ENCODE measurements around the gene SLC25A10. TPM values are rescaled to one million over a fixed set of nuclear protein-coding genes. Genes with fewer than 3 reads are reported as not detected.
"Not testable (repeated sequence)": the region's sequence is repeated elsewhere in the genome, so short reads cannot be mapped to it uniquely, and the experiment has no call there.

The SLC25A10 gene, protein sequence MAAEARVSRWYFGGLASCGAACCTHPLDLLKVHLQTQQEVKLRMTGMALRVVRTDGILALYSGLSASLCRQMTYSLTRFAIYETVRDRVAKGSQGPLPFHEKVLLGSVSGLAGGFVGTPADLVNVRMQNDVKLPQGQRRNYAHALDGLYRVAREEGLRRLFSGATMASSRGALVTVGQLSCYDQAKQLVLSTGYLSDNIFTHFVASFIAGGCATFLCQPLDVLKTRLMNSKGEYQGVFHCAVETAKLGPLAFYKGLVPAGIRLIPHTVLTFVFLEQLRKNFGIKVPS
- 45.7 and 49.6 TPM in 2 replicates for total RNA-seq

DNA sequence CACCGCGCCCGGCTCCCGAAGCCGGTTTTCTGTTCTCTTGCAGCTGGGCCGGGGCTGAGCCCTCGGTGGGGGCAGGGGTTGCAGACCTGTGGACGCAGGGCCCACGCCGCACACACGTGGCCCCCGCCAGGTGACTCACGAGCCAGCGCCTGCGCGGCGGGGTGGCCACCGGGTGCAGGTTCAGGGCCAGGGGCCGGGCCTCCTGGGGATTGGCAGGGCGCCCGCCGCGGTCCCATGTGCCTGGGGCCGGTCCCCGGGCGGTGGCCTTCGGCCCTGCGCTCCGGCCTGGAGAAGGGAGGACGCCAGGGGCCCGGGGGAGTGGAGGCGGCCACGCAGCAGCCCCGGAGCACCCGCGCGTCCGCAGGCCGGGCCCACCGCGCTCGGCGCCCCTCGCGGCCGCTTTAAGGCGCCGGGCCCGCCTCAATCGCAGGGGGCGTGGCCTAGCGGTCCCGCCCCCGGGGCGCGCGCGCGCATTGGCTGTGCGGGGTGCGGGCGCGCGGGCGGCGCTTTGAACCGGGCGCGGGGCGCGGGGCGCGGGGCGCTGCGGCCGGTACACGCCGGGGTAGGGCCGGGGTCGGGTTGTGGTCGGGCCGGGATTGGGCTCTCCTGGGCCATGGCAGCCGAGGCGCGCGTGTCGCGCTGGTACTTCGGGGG is at the start of gene SLC25A10:
TSS of gene SLC25A10 (plus strand) at position 471 of the 654 bp plus-strand sequence. CDS start at position 614, 143 bp downstream.
- Mint-ChIP-seq H3K27ac (peak within 1 kb of the TSS; percentile 79), H3K9me3 (no peaks in the 10 kb centered on the region), H3K36me3 (ENCODE audit: low read depth) (peaks cover 12% of the 10 kb centered on the region), H3K4me1 (ENCODE audit: low read depth) (peaks cover 13% of the 10 kb centered on the region), H3K4me3 (peak within 1 kb of the TSS; percentile 90), H3K27me3 (ENCODE audit: insufficient read depth) (no peaks in the 10 kb centered on the region)
- DNase-seq (ENCODE audit: low spot score): peak; percentile 81
- intact Hi-C loops (cut with micrococcal nuclease): loop anchor here (1.0 to 5.0 kb wide), 5 partner anchors 9 to 310 kb away; partner anchors contain the start of genes ARL16, CENPX, LRRC45 and MRPL12

DNA sequence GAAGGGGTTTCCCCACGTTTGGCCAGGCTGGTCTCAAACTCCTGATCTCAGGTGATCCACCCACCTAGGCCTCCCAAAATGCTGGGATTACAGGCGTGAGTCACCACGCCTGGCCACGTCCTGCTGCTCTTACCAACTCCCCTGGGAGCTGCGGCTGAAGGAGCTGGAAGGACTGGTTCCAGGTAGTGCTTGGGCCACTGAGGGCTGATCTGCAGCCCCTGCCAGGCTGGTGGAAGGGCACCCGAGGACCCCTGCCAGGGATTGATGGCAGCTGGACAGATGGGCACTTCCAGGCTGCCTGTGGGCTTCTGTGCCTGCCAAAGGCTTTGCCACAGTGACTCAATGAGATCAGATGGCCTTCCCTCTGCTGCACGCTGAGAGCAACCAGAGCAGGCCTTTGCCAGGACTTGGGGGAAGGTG is 48.0 kb upstream of the SLC25A10 start:
- Mint-ChIP-seq H3K27me3 (ENCODE audit: insufficient read depth) (no peaks in the 10 kb centered on the region), H3K4me1 (ENCODE audit: low read depth) (peaks cover 32% of the 10 kb centered on the region), H3K9me3 (no peaks in the 10 kb centered on the region), H3K36me3 (ENCODE audit: low read depth) (peaks cover 27% of the 10 kb centered on the region), H3K4me3 (peak overlapping the region; percentile 22), H3K27ac (peak overlapping the region; percentile 34)
- intact Hi-C loops (cut with micrococcal nuclease): no loop called here
- no peak for DNase-seq (ENCODE audit: low spot score)

DNA sequence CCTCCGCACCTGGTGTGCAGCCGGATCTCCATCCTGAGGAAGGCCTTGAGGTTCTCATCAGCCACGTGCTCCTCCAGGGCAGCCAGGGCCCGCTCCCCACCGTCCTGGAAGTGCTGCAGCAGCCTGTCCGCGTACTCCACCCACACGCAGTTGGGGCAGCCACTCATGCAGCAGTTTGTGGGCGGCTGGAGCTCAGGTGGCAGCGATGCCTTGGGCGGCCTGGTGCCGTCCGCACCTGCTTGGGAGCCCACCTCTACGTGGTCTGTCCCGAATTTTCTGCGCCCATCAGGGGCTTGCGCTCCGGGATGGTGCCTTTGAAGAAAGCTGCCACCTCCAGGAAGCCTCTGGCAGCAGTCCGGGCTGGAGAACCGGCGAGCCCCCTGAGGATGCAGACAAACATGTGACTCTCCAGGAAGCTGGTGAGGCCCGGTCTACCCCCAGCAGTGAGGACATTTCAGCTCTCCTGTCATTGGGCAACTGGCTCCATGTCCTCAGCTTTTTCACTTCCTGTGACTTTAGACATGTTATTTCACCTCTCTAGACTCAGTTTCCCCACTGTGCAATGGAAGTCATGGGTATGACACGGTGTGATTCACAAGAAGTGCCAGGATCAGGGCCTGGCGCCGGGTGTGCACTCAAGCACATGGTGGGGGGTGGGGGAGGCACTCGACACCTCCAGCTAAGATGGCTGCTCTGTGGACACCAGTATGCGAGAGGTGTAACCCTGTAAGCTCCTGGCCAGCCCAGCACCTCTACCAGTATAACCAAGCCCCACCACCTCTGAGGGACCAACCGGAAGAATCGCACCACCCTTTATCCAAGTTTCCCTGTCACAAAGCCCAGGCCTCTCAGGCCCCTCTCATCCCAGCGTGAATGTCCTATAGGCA is 46.6 kb upstream of the SLC25A10 start:
- H3K27ac Mint-ChIP-seq: peak overlapping the region; percentile 98
- H3K27me3 Mint-ChIP-seq (ENCODE audit: insufficient read depth): no peaks in the 10 kb centered on the region
- H3K9me3 Mint-ChIP-seq: no peaks in the 10 kb centered on the region
- peaks cover 32% of the 10 kb centered on the region for H3K4me1 Mint-ChIP-seq (ENCODE audit: low read depth)
- peak overlapping the region; percentile 99 for H3K4me3 Mint-ChIP-seq
- intact Hi-C loops (cut with micrococcal nuclease): loop anchor here (1.0 kb wide), 5 partner anchors 18 to 195 kb away; partner anchors contain the start of genes ARL16, MRPL12 and P4HB
- peak; percentile 30 for DNase-seq (ENCODE audit: low spot score)
- peaks cover 31% of the 10 kb centered on the region for H3K36me3 Mint-ChIP-seq (ENCODE audit: low read depth)

DNA sequence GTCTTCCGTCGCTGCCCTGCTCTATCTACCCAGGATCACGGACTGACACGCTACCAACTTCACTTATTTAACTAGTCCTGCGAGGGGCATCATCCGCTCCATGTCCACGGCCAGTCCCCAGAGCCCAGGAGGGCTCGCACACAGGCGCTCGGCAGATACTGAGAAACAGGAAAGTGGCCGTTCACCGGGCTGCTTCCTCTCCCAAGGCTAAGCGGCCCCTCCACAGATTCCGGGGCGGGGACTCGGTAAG is 46.1 kb upstream of the SLC25A10 start:
- no peak for DNase-seq (ENCODE audit: low spot score)
- H3K27me3 Mint-ChIP-seq (ENCODE audit: insufficient read depth): no peaks in the 10 kb centered on the region

DNA sequence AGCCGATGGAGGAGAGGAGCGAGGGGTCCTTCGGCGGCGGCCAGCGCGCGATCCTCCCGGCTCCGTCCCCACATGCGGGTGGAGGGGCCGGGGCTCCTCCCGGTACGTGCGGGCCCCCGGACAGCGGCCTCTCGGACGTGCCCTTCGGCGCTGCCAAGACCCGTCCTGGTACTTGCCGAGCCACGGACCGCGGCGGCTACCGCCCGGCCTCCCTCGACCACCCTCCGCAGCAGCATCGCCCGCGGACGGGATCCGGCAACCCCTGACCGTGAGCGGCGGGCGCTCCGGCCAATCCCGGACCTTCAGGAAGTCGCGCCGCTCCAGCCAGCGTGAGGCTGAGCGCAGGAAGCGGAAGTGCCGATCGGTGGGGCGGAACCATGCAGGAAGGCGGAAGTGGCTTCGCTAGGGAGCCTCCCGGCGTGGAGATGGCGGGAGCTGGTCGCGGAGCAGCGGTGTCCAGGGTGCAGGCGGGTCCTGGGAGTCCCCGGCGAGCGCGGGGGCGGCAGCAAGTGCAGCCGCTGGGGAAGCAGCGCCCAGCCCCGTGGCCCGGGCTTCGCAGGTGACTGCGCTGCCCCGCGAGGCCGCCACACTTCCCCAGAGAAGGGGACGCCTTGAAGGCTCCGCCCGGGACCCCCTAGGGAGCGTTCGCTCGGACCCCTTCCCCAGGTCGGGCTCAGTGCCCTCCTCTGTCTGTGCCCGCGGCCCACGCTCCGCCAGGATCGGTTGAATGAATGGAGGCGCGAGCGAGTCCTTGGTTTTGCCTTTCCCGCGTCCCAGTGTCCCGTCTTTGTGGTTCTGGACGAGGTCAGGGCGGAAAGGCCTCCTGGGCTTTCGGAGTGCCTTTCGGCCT is 45.5 kb upstream of the SLC25A10 start, which contains the start of the genes CCDC137 and OXLD1:
TSS of gene CCDC137 (plus strand) at position 396 of the 850 bp plus-strand sequence. CDS start at position 426, 30 bp downstream.
TSS of gene OXLD1 (minus strand) at position 264 of the 850 bp plus-strand sequence. CDS start at position 236, 28 bp downstream.
- DNase-seq (ENCODE audit: low spot score): peak; percentile 93
- intact Hi-C loops (cut with micrococcal nuclease): loop anchor here (1.0 kb wide), 5 partner anchors 17 to 194 kb away; partner anchors contain the start of genes ARL16, MRPL12 and P4HB
- H3K27ac Mint-ChIP-seq: peak within 1 kb of the TSS; percentile 98
- H3K4me1 Mint-ChIP-seq (ENCODE audit: low read depth): peaks cover 32% of the 10 kb centered on the region
- H3K36me3 Mint-ChIP-seq (ENCODE audit: low read depth): peaks cover 35% of the 10 kb centered on the region
- no peaks in the 10 kb centered on the region for H3K9me3 Mint-ChIP-seq
- H3K27me3 Mint-ChIP-seq (ENCODE audit: insufficient read depth): no peaks in the 10 kb centered on the region
- peak within 1 kb of the TSS; percentile 99 for H3K4me3 Mint-ChIP-seq

More for the DNA sequence above, 46.1 kb upstream of the SLC25A10 start:
- Mint-ChIP-seq H3K36me3 (ENCODE audit: low read depth) (peaks cover 32% of the 10 kb centered on the region), H3K9me3 (no peaks in the 10 kb centered on the region), H3K27ac (peak overlapping the region; percentile 98), H3K4me3 (peak overlapping the region; percentile 99), H3K4me1 (ENCODE audit: low read depth) (peaks cover 32% of the 10 kb centered on the region)
- intact Hi-C loops (cut with micrococcal nuclease): loop anchor here (1.0 kb wide), 5 partner anchors 17 to 194 kb away; partner anchors contain the start of genes ARL16, MRPL12 and P4HB

DNA sequence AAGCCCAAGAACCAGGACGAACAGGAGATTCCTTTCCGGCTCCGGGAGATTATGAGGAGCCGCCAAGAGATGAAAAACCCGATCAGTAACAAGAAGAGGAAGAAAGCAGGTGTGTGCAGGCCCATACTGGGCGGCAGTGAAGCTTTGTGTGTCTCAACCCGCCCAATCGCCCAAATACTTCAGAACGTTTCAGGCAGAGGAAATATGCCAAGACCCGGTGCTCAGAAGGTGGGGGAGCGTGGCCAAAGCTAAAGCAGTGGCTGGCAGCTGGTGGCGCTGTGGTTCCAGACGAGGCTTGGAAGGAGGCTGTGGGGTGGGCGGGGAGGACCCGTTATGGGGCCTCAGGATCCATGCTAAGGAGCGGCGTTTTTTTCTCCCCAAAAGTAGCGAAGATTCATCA is 44.3 kb upstream of the SLC25A10 start:
- intact Hi-C loops (cut with micrococcal nuclease): no loop called here
- no peaks in the 10 kb centered on the region for H3K27me3 Mint-ChIP-seq (ENCODE audit: insufficient read depth)
- peak overlapping the region; percentile 99 for H3K4me3 Mint-ChIP-seq
- H3K9me3 Mint-ChIP-seq: no peaks in the 10 kb centered on the region
- H3K27ac Mint-ChIP-seq: peak overlapping the region; percentile 14
- peaks cover 30% of the 10 kb centered on the region for H3K4me1 Mint-ChIP-seq (ENCODE audit: low read depth)
- peaks cover 36% of the 10 kb centered on the region for H3K36me3 Mint-ChIP-seq (ENCODE audit: low read depth)
- DNase-seq (ENCODE audit: low spot score): no peak

DNA sequence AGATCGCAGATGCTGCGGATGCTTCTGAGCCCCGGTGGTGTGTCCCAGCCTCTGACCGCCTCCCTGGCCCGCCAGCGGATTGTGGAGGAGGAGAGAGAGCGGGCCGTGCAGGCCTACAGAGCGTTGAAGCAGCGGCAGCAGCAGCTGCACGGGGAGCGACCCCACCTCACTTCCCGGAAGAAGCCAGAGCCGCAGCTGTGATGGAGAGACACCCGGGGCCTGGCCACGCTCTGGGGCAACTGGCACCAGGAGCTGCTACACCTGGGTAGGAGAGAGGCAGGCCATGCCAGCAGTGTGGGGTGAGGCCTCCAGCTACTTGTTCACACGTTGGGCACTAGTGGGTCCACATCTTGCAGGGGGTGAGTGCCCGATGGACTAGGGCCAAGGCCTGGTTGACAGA is 39.6 kb upstream of the SLC25A10 start:
- intact Hi-C loops (cut with micrococcal nuclease): no loop called here
- Mint-ChIP-seq H3K36me3 (ENCODE audit: low read depth) (peaks cover 26% of the 10 kb centered on the region), H3K27ac (no peak overlapping the region), H3K9me3 (no peaks in the 10 kb centered on the region), H3K4me1 (ENCODE audit: low read depth) (peaks cover 18% of the 10 kb centered on the region), H3K4me3 (no peak overlapping the region), H3K27me3 (ENCODE audit: insufficient read depth) (no peaks in the 10 kb centered on the region)
- no peak for DNase-seq (ENCODE audit: low spot score)

DNA sequence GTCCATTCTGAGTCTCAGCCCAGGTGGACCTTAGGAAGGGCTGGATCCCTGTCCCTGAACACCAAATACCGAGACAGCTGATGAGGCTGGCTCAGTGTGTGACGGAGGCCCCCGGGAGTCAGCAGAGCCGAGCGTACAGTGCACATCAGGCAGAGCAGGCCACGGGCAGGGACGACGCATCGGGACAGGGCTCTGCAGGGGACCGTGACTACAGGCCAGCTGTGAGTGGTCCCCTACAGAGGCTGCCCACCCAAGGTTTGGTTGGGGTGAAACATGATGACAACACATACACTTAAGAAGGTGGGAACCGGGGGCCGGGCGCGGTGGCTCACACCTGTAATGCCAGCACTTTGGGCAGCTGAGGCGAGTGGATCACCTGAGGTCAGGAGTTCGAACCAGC is 39.1 kb upstream of the SLC25A10 start:
- Mint-ChIP-seq H3K4me3 (no peak overlapping the region), H3K36me3 (ENCODE audit: low read depth) (peaks cover 21% of the 10 kb centered on the region), H3K9me3 (no peaks in the 10 kb centered on the region), H3K27ac (no peak overlapping the region), H3K4me1 (ENCODE audit: low read depth) (peaks cover 14% of the 10 kb centered on the region), H3K27me3 (ENCODE audit: insufficient read depth) (no peaks in the 10 kb centered on the region)
- DNase-seq (ENCODE audit: low spot score): no peak
- intact Hi-C loops (cut with micrococcal nuclease): no loop called here

DNA sequence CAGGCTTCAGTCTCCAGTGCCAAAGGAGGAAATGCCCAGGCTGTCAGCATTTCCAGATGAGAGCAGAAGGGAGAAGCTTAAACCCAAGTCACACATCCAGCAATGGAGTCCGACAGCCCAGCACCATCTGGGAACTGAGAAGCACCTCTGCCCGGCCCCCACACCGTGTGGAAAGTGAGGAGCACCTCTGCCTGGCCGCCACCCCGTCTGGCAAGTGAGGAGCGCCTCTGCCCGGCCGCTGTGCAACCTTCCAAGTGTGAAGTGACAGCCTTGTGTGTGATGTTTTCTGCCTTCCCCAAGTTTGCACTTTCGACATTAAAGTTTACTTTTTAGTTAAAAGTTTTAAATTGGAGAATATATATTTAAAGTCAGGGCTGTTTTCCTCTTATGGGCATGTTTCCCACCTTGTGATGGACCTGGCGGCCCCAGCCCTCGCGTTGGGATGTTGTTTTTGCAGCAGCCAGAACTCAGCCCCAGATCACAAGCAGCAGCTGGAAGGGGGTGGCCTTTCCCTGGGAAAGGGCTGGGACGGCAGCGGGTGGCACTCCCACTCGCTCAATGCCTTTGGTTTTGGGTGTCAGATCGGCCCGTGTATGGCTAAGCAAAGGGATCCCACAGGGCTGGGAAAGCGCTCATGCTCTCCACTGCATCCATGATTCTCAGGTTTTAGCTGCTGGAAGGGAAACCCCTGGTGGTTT is 38.4 kb upstream of the SLC25A10 start:
- no peak overlapping the region for H3K4me3 Mint-ChIP-seq
- no peaks in the 10 kb centered on the region for H3K27me3 Mint-ChIP-seq (ENCODE audit: insufficient read depth)
- H3K27ac Mint-ChIP-seq: no peak overlapping the region
- intact Hi-C loops (cut with micrococcal nuclease): no loop called here
- DNase-seq (ENCODE audit: low spot score): no peak
- peaks cover 16% of the 10 kb centered on the region for H3K36me3 Mint-ChIP-seq (ENCODE audit: low read depth)
- peaks cover 7% of the 10 kb centered on the region for H3K4me1 Mint-ChIP-seq (ENCODE audit: low read depth)
- no peaks in the 10 kb centered on the region for H3K9me3 Mint-ChIP-seq

DNA sequence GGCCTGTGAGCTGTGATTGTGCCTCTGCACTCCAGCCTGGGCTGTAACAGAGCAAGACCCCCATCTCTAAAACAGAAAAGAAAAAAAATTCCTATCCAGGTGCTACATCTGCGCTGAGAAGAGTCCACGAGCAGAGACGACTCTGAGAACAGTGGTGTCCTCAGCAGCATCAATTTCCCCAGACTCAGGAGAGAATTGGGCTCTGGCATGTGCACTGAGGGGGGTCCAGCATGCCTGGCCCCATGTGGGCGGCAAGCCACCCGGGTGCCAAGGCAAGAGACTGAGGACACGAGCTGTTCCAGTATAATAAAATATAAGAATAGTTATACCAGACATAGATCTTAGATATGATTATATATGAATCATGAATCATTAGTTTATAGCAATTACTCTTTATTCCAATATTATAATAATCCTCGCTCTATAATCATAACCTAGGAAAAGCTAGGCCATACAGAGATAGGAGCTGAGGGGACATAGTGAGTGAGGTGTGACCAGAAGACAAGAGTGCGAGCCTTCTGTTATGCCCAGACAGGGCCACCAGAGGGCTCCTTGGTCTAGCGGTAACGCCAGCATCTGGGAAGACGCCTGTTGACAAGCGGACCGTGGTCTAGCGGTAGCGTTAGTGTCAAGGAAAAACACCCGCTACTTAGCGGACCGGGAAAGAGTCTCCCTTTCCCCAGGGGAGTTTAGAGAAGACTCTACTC is 36.4 kb upstream of the SLC25A10 start:
- H3K4me3 Mint-ChIP-seq; H3K27me3 Mint-ChIP-seq (ENCODE audit: insufficient read depth); DNase-seq (ENCODE audit: low spot score); H3K27ac Mint-ChIP-seq; H3K9me3 Mint-ChIP-seq; intact Hi-C loops (cut with micrococcal nuclease); H3K4me1 Mint-ChIP-seq (ENCODE audit: low read depth): not testable (repeated sequence)
- peaks cover 16% of the 10 kb centered on the region for H3K36me3 Mint-ChIP-seq (ENCODE audit: low read depth)

DNA sequence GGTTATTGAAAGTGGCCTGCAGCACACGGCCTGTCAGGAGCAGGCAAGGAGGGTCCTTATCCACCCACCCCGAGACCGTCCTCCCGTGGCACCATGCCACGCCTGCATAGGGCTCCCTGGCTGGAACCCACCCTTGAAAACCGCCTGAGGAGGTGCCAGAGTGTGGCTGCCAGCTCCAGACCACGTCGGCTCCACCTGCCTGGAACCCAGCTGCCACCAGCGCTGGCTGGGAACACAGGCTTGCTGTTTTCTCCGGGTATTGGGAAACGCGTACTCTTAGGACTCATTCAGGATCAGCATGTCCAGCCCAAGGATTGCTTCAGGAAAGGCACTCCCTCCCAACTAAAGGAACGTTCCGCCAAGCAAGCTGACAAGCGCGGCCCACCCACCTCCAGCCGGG is 35.2 kb upstream of the SLC25A10 start:
- Mint-ChIP-seq H3K4me1 (ENCODE audit: low read depth) (peaks cover 7% of the 10 kb centered on the region), H3K27ac (no peak overlapping the region), H3K9me3 (no peaks in the 10 kb centered on the region), H3K4me3 (no peak overlapping the region), H3K36me3 (ENCODE audit: low read depth) (peaks cover 15% of the 10 kb centered on the region), H3K27me3 (ENCODE audit: insufficient read depth) (no peaks in the 10 kb centered on the region)
- DNase-seq (ENCODE audit: low spot score): no peak
- intact Hi-C loops (cut with micrococcal nuclease): no loop called here
